HG02588 (cell line): Measurements from ENCODE around the gene TRIM10.
"Not testable (repeated sequence)": the region's sequence is repeated elsewhere in the genome, so short reads cannot be mapped to it uniquely, and the experiment has no call there.

Experiments
- ATAC-seq: cut with Tn5 transposase; IDR thresholded peaks from one replicate; pipeline ENCODE4 v1.9.1; 2021; ENCODE audit warnings: mild to moderate bottlenecking, moderate library complexity; ENCODE audit not compliant: unreplicated experiment

Gene TRIM10

DNA sequence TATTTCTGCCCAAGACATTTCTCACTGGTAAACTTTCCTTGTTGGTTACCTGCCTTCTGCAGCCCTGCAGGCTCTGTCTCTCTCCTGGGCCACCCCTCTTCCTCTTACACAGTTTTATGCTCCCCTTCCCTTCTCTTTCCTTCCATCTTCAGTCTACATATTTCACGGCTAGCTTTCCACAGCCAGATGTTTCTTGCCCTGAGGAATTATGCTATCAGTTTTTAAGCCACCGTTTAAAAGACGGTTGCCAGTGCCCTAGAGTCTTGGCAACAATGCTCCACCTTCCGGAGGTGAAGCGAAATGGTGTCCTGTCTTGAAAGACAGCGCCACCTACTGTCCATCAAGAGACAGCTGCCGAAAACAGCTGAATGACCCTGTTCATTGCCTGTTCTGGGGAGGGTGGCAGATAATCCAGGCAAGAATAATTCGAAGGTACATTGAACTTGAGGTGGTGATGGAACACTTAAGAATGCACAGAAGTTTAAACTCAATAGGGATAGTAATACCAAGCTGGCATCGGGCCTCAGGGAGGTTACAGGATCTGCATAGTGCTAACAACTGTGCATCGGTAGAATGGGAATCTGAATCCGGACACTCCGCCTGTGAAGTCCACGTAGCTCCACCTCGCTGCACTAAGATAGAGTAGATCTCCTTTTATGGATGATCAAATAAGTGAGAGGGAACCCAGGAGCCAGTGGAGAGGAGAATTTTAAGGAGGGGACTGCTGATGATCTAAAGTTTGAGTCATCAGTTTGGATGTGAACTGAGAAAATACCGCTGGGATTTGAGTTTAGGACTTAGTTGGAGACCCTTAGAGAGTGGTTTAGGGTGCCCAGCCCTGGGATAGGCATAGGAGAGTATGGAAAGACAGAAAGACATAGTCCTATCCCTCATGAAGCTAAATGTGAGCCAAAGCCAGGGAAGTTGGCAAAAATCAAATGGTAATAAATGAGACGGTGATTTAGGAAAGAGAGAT lies 29.8 kb downstream of the TRIM10 start:
- ATAC-seq, result no peak

DNA sequence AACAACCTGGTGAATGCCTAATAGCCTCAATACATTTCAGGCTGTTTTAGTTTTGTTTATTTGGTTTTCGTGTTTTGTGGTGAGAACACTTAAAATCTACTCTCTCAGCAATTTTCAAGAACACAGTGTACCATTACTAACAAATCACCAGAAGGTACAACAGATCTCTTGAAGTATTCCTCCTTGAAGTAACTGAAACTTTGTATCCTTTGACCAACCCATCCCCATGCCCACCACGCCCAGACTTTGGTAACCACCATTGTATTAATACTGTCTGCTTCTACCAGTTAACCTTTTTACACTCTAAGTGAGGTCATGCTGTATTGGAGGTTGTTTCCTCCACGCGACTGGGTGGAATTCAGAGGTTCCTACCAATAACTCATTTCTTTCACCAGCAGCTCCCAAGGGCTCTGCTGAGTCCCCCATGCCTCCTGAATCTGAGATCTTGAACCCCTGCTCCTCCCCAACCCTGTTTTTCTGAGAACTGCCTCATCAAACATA lies 30.8 kb downstream of the TRIM10 start:
- no peak for ATAC-seq

DNA sequence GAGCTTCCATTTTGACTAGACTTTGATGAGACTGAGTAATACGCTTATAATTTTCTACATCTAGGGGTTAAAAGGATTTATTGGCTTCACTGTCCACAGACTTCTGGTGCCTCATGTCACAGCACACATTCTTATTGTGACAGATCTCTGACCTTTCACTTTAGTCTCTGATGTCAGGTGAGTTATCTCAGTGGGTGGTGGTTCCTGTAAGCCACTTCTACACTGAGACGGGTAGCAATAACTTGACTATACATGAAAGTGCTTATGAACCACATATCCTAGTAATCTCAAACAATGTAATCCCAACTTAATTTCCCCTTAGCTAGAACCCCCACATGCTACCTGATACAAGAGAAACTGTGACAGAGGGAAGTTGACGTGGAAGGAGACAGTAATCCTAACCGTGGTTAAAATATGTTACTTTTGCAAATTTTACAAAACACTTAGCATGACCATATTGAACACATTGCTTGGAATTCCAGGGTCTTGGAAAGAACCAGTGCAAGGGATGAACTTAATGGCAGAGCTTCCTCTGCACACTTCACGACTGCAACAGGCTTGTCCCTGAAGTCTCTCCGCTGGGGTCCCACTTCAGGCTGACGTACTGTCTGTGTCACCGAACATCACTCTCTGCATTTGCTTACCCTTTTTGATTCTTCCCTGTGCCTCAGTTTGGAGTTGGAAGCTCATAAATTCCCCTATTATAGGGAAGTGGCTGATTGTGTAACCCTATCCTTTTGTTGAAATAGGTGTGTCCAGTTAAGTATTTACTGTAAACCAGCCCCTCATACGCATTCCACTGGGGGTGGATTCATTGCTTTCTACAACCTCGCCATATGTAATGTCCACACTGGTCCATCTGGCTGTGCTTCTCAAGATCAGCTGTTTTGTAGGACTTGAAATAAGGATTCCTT lies 31.5 kb downstream of the TRIM10 start:
- no peak for ATAC-seq

DNA sequence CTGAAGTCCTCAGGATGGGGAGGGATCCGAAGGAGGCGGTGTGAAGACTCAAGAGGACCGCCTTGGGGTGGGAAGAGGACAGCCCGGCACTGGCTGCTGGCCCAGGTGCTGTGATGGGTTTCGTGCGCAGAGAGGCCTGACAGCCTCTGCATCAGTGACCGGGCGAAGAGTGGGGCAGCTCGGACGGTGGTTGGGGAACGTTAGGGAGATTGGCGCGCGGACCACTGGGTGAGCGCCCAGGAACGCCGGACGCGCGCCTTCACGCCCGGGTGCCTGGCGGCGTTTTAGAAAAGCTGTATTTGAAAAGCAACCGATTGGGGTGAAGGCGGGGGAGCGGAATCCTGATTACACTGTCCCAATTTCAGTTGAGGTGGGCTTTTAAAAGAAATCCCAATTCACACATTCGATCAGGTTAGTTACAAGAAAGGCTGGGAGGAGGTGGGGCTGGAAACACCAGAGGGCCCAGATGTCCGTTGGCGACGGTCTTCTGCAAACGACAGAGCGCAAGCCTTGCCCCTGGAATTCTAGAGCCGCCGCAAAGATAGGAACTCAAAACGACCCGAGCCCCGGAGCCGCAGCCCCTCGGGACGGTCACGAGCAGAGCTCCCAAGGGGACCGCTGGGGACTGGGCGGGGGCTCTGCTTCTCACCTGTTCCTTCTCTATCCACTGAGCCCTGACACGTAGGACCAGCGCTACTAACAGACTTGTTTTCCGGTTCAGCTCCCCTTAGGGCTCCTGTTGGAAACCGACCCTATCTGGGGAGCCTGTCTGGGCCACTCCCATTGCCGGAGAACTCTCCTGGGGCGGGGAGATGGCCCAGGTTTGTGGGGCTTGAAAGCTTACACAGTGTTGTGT lies 33.5 kb downstream of the TRIM10 start:
- ATAC-seq, result no peak

DNA sequence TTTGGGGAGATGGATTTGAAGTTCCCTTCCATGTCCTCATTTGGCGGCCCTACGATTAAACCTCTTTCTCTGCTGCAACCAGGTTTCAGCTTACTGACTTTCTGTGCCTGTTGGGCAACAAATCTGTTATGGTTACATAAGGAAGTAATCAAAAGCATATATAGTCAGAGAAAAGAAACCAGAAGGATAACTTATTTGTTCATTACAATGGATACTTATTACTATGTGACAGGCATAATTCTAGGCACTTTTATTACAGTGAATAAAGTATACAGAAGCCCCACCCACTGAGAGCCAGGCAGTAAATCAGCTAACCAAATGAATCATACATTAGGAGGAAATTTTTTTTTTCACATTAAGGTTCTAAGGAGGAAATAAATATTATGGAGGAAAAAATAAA lies 38.5 kb downstream of the TRIM10 start:
- no peak for ATAC-seq

DNA sequence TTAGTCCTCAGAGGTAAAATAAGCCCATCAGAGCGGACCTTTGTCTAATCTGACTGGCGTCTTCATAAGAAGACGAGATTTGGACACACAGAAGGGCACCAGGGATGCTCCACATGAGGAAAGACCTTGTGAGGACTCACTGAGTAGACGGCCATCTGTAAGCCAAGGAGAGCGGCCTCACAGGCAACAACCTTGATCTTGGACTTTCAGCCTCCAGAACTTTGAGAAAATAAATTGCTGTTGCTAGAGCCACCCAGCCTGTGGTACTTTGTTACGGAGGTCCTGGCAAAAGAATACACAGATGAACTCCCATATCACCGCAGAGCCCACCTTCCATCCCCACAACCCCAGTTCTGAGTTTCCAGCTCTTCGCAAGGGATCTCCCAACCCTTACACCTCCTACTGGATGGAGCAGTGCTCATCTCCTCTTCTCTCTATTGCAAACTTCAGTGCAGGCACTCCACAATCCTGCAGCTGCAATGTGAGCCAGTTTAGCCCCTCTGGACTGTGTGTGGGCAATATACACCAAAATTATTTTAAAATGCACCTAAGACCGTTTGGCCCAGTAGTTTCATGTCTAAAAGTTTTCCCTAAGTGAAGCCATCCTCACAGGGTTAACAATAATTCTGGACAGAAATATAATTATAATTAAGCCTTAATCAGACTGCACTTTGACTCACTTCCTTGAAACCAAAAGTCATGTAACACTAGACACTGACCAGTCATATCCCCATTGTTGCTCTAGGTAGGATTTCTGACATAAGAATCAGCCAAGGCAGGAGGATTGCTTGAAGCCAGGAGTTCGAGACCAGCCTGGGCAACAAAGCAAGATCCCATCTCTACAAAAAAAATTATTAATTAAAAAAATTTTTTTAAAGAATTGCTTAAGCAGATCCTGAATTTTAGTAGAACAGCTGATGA lies 39.3 kb downstream of the TRIM10 start:
- ATAC-seq, result no peak

DNA sequence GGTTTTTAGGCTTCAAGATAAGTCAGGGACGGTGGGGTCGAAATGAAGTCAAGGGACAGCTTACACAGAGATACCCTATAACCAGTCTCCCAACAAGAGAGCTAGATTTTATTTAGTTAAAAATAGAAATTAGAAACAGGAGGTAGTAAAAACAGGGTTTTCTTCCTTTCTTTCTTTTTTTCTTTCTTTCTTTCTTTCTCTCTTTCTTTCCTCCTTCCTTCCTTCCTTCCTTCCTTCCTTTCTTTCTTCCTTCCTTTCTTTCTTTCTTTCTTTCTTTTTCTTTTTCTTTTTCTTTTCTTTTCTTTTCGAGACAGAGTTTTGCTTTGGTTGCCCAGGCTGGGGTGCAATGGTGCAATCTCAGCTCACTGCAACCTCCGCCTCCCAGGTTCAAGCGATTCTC lies 42.3 kb downstream of the TRIM10 start:
- ATAC-seq, result not testable (repeated sequence)

DNA sequence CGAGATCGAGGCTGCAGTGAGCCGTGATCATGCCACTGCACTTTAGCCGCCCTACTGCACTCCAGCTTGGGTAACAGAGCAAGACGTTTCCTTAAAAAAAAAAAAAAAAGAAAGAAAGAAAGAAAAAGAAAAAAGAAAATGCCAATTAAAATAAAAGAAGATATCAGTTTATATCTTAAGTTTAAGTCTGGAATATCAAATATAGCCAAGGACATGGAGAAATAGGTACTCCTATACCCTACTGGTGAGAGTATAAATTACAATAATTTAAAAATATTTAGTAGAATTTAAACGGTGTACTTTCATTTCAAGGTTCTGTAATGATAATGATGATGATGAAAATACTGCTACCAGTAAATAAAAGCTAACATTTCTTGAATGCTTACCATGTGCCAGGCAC lies 44.3 kb downstream of the TRIM10 start:
- no peak for ATAC-seq

DNA sequence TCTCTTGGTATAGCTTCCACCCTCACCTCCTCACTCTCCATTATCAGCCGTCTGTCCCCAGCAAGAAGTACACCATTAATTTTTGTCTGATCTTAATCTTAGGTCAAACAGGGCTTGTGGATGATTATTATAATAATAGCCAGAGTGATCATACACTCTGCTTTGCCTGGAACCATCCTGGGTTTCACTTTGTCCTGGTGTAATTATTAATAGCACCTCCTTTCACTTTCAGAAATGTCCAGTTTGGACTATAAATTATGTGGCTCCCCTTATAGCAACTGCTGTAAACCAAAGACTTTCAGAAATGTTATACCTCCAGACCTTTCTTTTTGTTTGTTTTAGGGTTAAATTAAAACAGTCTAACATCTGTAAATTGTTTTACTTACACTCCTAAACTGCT lies 47.2 kb downstream of the TRIM10 start:
- ATAC-seq, result no peak

DNA sequence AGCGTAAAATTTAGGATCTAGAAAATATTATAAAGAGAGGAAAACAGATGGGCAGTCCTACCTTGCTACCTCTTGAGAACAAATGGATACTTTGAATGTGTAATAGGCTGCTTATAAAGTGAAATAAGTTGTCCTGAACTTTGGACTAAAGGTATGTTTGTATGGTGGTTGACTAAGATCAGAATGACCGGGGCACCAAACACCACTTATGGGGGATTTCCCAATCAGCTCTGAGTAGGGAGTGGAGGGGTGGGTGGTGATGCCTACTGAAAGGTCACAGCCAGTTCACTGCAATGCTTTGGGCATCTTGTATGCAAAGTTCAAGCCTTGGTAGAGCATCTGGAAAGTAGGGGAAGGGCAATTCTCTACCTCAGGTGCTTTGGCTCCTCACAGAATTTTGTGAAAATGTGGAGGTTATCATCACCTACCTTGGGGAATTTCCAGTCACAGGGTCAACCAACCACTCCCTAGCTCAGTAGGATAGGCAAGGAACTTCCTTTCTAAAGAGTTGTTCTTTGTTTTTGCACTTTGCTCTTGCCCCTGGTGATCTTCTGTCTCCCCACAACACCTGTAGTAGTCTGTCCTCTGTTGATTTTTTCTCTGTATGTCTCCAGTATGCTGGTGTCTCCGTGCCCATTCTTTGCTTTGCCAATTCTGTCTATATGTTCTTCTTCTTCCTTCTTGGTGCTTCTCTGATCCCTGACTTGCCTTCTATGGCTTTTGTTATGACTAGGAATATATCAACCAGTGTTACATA lies 47.8 kb downstream of the TRIM10 start, which contains the start of gene TRIM31:
TSS of gene TRIM31 (minus strand) at position 88 of the 757 bp plus-strand sequence. CDS start 285 bp downstream, outside the sequence.
- ATAC-seq, result no peak

DNA sequence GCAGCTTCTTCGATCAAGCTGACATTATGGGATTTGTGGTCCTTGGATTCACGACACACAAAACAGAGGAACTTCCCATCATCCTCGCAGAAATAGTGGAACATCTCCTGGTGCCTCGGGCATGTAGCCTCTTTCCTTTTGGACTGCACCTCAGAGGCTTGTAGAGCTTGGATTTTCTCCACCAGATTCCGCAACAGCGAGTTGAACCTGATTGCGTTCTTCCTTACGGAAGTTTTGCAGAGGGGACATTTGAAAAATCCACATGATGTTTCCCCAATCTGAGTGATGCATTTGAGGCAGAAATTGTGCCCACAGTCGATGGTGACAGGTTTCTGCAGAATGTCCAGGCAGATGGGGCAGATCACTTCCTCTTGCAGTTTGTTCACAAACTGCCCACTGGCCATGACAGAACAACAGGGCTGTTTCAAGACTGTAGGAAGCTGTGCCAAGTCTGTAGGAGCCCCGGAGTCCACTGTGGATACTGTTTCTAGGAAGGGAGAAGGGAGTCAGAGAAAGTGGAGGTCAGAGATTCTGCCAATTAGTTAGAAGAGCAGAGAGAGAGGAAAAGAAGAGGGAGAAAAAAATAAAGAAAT lies 48.5 kb downstream of the TRIM10 start:
- no peak for ATAC-seq

DNA sequence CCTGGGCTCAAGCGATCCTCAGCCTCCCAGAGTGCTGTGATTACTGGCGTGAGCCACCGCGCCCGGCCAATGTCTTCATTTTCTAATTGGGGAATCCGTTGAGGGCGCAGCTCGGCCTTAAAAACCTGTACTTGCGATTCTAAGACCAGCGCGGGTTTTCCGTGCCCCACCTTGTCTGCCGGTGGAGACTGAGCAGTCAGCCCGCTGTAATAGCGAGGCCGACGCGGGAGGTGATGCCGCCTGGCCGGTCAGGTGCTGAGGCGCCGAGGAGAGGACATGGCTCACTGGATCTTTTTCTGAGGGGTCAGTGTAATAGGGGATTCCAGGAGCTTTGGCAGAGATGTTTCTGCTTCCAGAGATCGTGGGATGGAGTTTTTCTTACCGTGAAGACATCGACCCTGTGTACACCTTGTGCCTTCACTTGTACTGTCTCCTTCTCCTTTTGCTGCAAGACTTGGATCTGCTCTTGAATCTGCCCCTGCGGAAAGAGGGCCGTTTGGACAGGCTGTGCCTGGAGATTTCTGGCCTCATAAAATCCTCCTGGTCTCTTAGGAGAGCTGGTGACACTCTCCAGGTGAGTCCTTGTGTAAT lies 49.6 kb downstream of the TRIM10 start:
- no peak for ATAC-seq

DNA sequence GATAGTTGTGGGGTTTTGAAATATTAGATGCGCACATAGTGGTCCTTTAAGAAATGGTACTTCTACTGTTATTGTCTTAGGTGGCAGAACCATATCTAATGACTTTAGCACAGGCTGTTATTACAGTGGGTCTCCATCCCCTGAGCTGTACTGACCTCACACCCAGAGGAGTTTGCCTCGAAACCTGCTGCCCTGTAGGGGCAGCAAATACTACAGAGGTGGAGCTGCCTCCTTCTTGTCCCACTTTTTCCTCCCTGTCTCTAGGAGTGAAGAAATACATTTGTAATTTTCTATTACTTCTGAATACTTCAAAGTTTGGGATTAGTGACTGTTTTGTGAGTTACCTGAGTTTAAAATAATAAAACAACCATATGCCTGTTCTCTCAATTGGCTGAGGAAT lies 56.4 kb downstream of the TRIM10 start:
- ATAC-seq, result no peak

DNA sequence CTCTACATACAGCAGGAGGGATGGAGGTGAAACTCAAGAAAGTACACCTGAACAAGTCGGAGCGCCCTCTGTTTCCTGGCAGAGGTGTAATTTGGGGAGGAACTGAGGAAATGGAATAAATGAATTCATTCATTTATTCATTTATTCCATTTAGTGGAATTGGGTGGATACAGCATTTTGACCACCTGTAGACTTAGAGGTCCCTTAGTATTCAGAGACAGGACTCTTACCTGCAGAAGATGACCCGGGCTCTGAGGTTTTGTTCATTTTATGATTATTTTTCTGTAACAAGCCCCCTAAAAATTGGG lies 57.2 kb downstream of the TRIM10 start:
- no peak for ATAC-seq

DNA sequence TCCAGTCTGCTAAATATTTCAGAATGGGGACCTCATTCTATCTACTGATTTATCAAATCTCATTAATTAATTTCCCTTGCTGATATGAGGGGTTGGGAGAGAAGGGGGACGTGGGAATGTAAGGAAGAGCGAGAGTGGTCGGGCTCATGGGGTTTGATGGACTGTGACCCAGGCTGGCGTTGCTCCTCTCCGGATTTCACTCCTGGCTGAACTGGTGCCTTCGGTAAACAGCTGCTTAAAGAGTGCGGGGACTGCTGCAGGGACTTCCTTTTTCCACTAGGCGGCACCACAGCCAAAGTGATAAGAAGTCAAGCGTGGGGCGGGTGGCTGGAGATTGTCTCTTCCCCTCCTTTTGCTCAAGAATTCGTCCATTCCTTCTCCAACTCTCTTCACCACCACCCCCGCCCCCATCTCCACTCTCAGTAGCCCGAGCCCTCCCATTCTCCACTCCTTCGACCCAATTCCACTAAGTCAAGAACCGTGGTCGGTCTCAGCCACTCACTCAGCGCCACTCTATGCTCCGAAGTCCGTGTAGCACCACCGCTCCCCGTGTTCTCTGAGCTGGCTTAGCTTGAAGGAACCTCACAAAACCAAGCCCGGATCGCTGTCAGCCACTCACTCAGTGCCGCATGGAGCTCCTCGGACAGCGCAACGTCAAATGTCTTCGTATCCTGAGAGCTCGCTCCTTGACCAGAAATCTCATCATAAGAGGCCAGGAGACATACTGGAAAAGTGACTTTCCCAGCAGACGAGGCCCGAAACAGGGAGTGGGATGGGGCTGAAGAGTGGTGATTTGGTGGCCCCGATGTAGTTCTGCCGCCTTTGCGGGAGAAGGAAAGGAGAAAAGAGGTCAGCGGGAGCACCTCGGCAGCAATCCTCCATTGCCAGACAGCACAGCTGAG lies 57.8 kb downstream of the TRIM10 start:
- peak; percentile 42 for ATAC-seq

DNA sequence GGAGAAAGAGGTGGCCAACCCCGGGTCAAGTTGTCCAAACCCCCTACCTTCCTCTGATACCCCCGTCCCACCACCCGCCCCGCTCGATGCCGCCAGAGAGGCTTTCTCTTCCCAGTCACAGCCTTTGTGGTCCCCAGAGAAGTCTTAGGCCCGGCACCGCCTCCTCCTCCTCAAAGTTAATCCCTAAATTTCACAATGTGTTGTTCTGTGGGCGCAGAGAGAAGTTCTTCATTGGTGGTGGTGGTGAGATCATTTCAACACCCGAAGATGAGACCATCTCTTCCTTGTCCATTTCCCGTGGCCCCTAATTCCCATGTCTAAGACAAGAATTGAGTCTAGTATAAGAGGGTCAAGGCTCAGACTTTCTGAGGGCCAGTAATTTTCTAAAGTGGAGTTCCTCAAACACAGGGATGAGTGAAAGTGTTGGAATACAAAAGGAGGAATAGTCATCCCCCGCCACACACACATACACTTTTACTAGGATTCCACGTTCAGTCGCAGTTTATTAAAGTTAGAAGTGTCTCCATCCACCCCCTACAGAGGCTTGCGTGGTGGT lies 58.5 kb downstream of the TRIM10 start:
- no peak for ATAC-seq
